B cell (primary cell): ENCODE results near the gene PDE12. TPM values are rescaled to one million over a fixed set of nuclear protein-coding genes. Genes with fewer than 3 reads are reported as not detected.

Experiments used
- ATAC-seq: fragments of 200-7000 bp; cut with Tn5 transposase; one replicate; pipeline ENCODE4 v1.10.0; 2021; ENCODE audit warnings: low read depth, mild to moderate bottlenecking, moderate number of reproducible peaks, moderate library complexity
- CTCF ChIA-PET: fragments of 350-600 bp; sonication (Branson Sonifier 250); formaldehyde crosslinking; loops from one replicate; lab custom pipeline; 2021; ENCODE audit warnings: antibody characterized with exemption, inconsistent platforms; lab: Charles Lee
- POLR2A ChIA-PET: fragments of 350-600 bp; sonication (Branson Sonifier 250); formaldehyde crosslinking; loops from one replicate; lab custom pipeline; 2021; ENCODE audit warnings: antibody characterized with exemption; lab: Charles Lee
- DNase-seq: peaks from one replicate; pipeline ENCODE4 v3.0.0; 2013
- H2AFZ ChIP-seq: 2 replicates; pipeline ENCODE4 v1.6.1; 2012; ENCODE audit warnings: mild to moderate bottlenecking, low read depth, low read length; ENCODE audit not compliant: insufficient read depth, poor library complexity, severe bottlenecking
- H3K27ac ChIP-seq, 2 donors: 1 replicate in 1 of 2; 2 replicates in 1 of 2; pipeline ENCODE4 v1.5.1; 2012 to 2013; ENCODE audit warnings: low read length in 2 of 2, mild to moderate bottlenecking in 2 of 2, moderate library complexity in 1 of 2
- H3K27me3 ChIP-seq, 4 experiments: fragments of 200-600 bp in 1 of 4; sonication (generic) in 1 of 4; replicated peaks in 1 of 4; 1 replicate in 2 of 4; 2 replicates in 2 of 4; pipeline versions ENCODE4 v1.6.1 to v1.7.0; 2013 to 2016; ENCODE audit warnings: low read length in 3 of 4, mild to moderate bottlenecking in 2 of 4, mixed read lengths in 1 of 4, moderate library complexity in 1 of 4; ENCODE audit not compliant: insufficient read depth in 4 of 4, control insufficient read depth in 3 of 4; ENCODE audit errors: control extremely low read depth in 1 of 4
- H3K36me3 ChIP-seq, 2 experiments: replicated peaks in 1 of 2; 1 replicate in 1 of 2; 2 replicates in 1 of 2; pipeline versions ENCODE4 v1.6.1 to v1.7.1; 2013; ENCODE audit warnings: low read length in 1 of 2; ENCODE audit not compliant: insufficient read depth in 2 of 2, control insufficient read depth in 1 of 2; ENCODE audit errors: control extremely low read depth in 1 of 2, extremely low read depth in 1 of 2
- H3K4me1 ChIP-seq, 2 donors: fragments of 200-600 bp in 1 of 2; sonication (generic) in 1 of 2; 1 replicate in 1 of 2; 2 replicates in 1 of 2; pipeline versions ENCODE4 v1.5.1 to v1.6.1; 2013 to 2017; ENCODE audit warnings: low read length in 2 of 2; ENCODE audit not compliant: control insufficient read depth in 2 of 2, insufficient read depth in 2 of 2
- H3K4me2 ChIP-seq: replicated peaks from 2 replicates; pipeline ENCODE3; 2012; ENCODE audit warnings: mild to moderate bottlenecking, low read depth, low read length; ENCODE audit not compliant: poor library complexity, severe bottlenecking
- H3K4me3 ChIP-seq, 5 experiments: fragments of 200-600 bp in 1 of 5; sonication (generic) in 1 of 5; 1 replicate in 3 of 5; 2 replicates in 2 of 5; pipeline versions ENCODE4 v1.5.1 to v1.7.0; 2011 to 2016; ENCODE audit warnings: low read length in 4 of 5, mild to moderate bottlenecking in 4 of 5, low read depth in 2 of 5, control low read depth in 1 of 5, moderate library complexity in 1 of 5; ENCODE audit not compliant: insufficient read depth in 1 of 5; ENCODE audit errors: control extremely low read depth in 1 of 5, extremely low read depth in 1 of 5
- H3K79me2 ChIP-seq: fragments of 200-600 bp; sonication (generic); one replicate; pipeline ENCODE4 v1.6.0; 2016; ENCODE audit warnings: low read length; ENCODE audit not compliant: control insufficient read depth, insufficient read depth
- H3K9ac ChIP-seq: fragments of 200-600 bp; sonication (generic); 2 replicates; pipeline ENCODE4 v1.6.1; 2017; ENCODE audit warnings: mild to moderate bottlenecking, low read length, moderate library complexity
- H3K9me3 ChIP-seq, 3 donors: one replicate each; pipeline versions ENCODE4 v1.6.1 to v1.7.1; 2013; ENCODE audit warnings: low read length in 2 of 3; ENCODE audit not compliant: control insufficient read depth in 2 of 3, insufficient read depth in 1 of 3; ENCODE audit errors: control extremely low read depth in 1 of 3
- H4K20me1 ChIP-seq: 2 replicates; pipeline ENCODE4 v1.6.0; 2012; ENCODE audit warnings: mild to moderate bottlenecking, low read length; ENCODE audit not compliant: insufficient read depth, control insufficient read depth, poor library complexity, severe bottlenecking
- H3K27ac Mint-ChIP-seq: one replicate; pipeline ENCODE4 v1.8.0; 2021; ENCODE audit warnings: mixed read lengths
- H3K27me3 Mint-ChIP-seq: one replicate; pipeline ENCODE4 v1.8.0; 2021; ENCODE audit warnings: mixed read lengths
- H3K4me1 Mint-ChIP-seq: one replicate; pipeline ENCODE4 v1.8.0; 2021; ENCODE audit warnings: mixed read lengths
- H3K4me3 Mint-ChIP-seq: one replicate; pipeline ENCODE4 v1.8.0; 2021; ENCODE audit warnings: mixed read lengths
- H3K9me3 Mint-ChIP-seq: one replicate; pipeline ENCODE4 v1.8.0; 2022; ENCODE audit warnings: mixed read lengths; ENCODE audit not compliant: insufficient read depth
- EZH2 ChIP-seq: IDR thresholded peaks from 2 replicates; pipeline ENCODE4 v1.6.1; 2012; ENCODE audit warnings: borderline replicate concordance, low read depth, mild to moderate bottlenecking, moderate library complexity, low read length; ENCODE audit not compliant: insufficient read depth, poor library complexity, severe bottlenecking
- WGBS: methylation state at CpG from one replicate; pipeline ENCODE4 v1.1.5; 2013; ENCODE audit warnings: missing lambda C conversion rate; ENCODE audit not compliant: insufficient coverage; 5-methylcytosine and 5-hydroxymethylcytosine counted together
- intact Hi-C: fragments of 100-400 bp; cut with micrococcal nuclease; formaldehyde crosslinking; loops from one replicate; pipeline ENCODE4 v1.10.0; 2022
- polyA plus RNA-seq: library from polyadenylated mRNA; depleted of rRNA; stranded (reverse); fragments of >200 nt; gene quantifications from 2 replicates; pipeline ENCODE4 v1.2.3, GENCODE V29; 2012
- total RNA-seq, 2 donors: library from RNA; stranded (reverse); fragments of 120-200 nt in 1 of 2; gene quantifications; 1 replicate in 1 of 2; 2 replicates in 1 of 2; pipeline versions ENCODE4 v1.2.3 to v1.2.4, GENCODE V29; 2013 to 2022
- TF ChIP-seq, protein P1 (sequence below): fragments of 200-600 bp; IDR thresholded peaks from one replicate; pipeline ENCODE4 v1.8.0; 2022; ENCODE audit warnings: antibody characterized with exemption, mild to moderate bottlenecking

The PDE12 gene
- total and polyA plus RNA-seq, 2 donors (not counting 1 experiment from before 2014, with no cell fraction given): 7.3 to 18.3 TPM

DNA sequence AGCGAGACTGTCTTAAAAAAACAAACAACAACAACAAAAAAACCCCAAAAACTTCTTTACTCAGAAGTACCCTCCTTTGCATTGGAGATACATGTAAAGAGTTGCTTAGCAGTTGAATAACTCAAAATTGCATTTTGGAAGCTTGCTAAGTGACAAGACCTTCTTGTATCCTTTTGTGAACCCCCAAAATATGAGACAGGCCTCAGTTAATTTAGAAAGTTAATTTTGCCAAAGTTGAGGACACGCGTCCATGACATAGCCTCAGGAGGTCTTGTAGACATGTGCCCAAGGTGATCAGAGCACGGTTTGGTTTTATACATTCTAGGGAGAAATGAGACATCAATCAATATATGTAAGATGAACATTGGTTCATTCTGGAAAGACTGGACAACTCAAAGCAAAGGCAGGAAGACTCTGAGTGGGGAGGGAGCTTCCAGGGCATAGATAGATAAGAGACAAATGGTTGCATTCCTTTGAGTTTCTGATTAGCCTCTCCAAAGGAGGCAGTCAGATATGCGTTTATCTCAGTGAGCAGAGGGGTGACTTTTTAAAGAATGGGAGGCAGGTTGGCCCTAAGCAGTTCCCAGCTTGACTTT lies 42.8 kb downstream of the PDE12 start:
- Histone ChIP-seq H3K4me1 (peaks cover 29 to 30% of the 10 kb centered on the region in 2 donors), H3K4me3 (peak overlapping the region; percentile 38 to 78 (median 65)), H3K4me2 (peak overlapping the region; percentile 73), H4K20me1 (peaks cover 14% of the 10 kb centered on the region), H3K27me3 (no peaks in the 10 kb centered on the region), H3K27ac (peak overlapping the region; percentile 95 to 98), H3K79me2 (peaks cover 53% of the 10 kb centered on the region), H3K9me3 (no peaks in the 10 kb centered on the region), H2AFZ (peak overlapping the region; percentile 27), H3K9ac (peak overlapping the region; percentile 74), H3K36me3 (peaks cover 2% of the 10 kb centered on the region in 2 experiments)
- no peak for ATAC-seq
- no peaks in the 10 kb centered on the region for H3K9me3 Mint-ChIP-seq
- H3K27ac Mint-ChIP-seq: peak overlapping the region; percentile 97
- H3K27me3 Mint-ChIP-seq: no peaks in the 10 kb centered on the region
- ChIA-PET CTCF (interaction anchor here (0.6 kb wide), 1 partner anchor 156 kb away, joined by 3 read pairs; no protein-coding TSS in a partner anchor), POLR2A (no interaction called here)
- DNase-seq: peak; percentile 27
- intact Hi-C loops: loop anchor here (10.0 kb wide), 1 partner anchor 424 kb away; no protein-coding TSS in a partner anchor
- H3K4me1 Mint-ChIP-seq: peaks cover 39% of the 10 kb centered on the region
- peak overlapping the region; percentile 96 for H3K4me3 Mint-ChIP-seq
- WGBS: 50% methylated on average over 1 of the region's 5 CpGs
- TF ChIP-seq EZH2: no peak
- TF ChIP-seq, protein P1, sequence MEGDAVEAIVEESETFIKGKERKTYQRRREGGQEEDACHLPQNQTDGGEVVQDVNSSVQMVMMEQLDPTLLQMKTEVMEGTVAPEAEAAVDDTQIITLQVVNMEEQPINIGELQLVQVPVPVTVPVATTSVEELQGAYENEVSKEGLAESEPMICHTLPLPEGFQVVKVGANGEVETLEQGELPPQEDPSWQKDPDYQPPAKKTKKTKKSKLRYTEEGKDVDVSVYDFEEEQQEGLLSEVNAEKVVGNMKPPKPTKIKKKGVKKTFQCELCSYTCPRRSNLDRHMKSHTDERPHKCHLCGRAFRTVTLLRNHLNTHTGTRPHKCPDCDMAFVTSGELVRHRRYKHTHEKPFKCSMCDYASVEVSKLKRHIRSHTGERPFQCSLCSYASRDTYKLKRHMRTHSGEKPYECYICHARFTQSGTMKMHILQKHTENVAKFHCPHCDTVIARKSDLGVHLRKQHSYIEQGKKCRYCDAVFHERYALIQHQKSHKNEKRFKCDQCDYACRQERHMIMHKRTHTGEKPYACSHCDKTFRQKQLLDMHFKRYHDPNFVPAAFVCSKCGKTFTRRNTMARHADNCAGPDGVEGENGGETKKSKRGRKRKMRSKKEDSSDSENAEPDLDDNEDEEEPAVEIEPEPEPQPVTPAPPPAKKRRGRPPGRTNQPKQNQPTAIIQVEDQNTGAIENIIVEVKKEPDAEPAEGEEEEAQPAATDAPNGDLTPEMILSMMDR: no peak

GRCh38 chr3:57600195-57600594 lies 44.1 kb downstream of the PDE12 start:
- H3K27ac Mint-ChIP-seq: no peak overlapping the region
- ATAC-seq (no peak), DNase-seq (no peak)
- no peak overlapping the region for H3K4me3 Mint-ChIP-seq
- WGBS: 100% methylated on average over 1 of the region's 2 CpGs
- Histone ChIP-seq H3K4me1 (peaks cover 22 to 30% of the 10 kb centered on the region in 2 donors), H3K4me2 (no peak overlapping the region), H3K27ac (no peak overlapping the region), H3K36me3 (peaks cover 2% of the 10 kb centered on the region in 2 experiments), H3K9me3 (no peaks in the 10 kb centered on the region), H3K9ac (no peak overlapping the region), H3K27me3 (no peaks in the 10 kb centered on the region), H2AFZ (no peak overlapping the region), H3K79me2 (peaks cover 39% of the 10 kb centered on the region), H3K4me3 (no peak overlapping the region), H4K20me1 (peaks cover 14% of the 10 kb centered on the region)
- intact Hi-C loops: no loop called here
- H3K9me3 Mint-ChIP-seq: no peaks in the 10 kb centered on the region
- CTCF ChIA-PET: no interaction called here
- no peak for TF ChIP-seq EZH2
- TF ChIP-seq, protein P1: no peak
- H3K27me3 Mint-ChIP-seq: no peaks in the 10 kb centered on the region
- peaks cover 28% of the 10 kb centered on the region for H3K4me1 Mint-ChIP-seq
- POLR2A ChIA-PET: interaction anchor here (0.7 kb wide), 1 partner anchor 153 kb away, joined by 6 read pairs; no protein-coding TSS in a partner anchor
